AG09309 (cell line): ENCODE measurements around the gene FOXG1.

ENCODE experiments used
- DNase-seq: peaks from one replicate; pipeline ENCODE4 v3.0.0-alpha.2; 2010; ENCODE audit warnings: low read depth
- H3K4me3 ChIP-seq: 2 replicates; pipeline ENCODE4 v1.5.1; 2011; ENCODE audit warnings: mild to moderate bottlenecking, low read depth, low read length, moderate library complexity; ENCODE audit not compliant: control insufficient read depth
- CTCF ChIP-seq: IDR thresholded peaks from 2 replicates; pipeline ENCODE4 v1.5.1; 2011; ENCODE audit warnings: mild to moderate bottlenecking, low read depth, low read length, inconsistent platforms; ENCODE audit not compliant: insufficient read depth, control insufficient read depth; ENCODE audit errors: missing control alignments

FOXG1 gene

DNA sequence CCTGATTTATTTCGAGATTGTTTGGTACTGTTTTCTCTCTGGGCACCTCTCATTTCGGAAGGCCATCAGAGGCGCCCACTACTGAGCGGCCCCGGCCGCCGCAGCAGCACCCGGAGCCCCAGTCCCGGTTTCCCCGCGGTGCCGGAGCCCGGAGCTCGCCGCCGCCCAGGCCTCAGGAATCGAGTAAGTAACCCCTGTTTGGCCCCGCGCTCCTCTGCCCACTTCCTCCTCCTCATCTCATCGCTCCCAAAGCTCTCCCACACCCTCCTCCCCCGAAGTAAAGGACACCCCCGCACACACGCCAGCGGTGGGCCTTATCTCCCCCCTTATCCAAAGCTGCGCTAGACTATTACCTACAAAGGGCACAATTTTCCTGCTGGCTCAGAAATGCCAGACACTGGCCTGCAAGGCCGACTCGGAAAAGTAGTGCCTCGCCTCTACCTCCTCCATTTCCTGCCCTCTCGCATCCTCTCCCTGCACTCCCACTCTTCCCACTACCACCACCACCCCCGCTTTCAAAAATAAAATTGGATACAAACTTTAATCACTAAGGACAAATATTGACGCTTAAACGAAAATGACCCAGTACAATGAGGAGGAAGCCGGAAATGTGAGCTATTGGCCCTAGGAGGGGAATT is 637 bp upstream of the FOXG1 start:
- no peak for DNase-seq
- no peak overlapping the region for H3K4me3 ChIP-seq
- no peak for TF ChIP-seq CTCF

GRCh38 chr14:28767030-28767852 is 654 bp downstream of the FOXG1 start:
- no peak for TF ChIP-seq CTCF
- no peak for DNase-seq
- no peak overlapping the region; the same call in 1 of the 2 replicates for H3K4me3 ChIP-seq

- no peak for DNase-seq
- TF ChIP-seq CTCF: no peak
- no peak overlapping the region for H3K4me3 ChIP-seq
Measured at GRCh38 chr14:28767853-28768741, 1.5 kb downstream of the FOXG1 start.

GRCh38 chr14:28769276-28769880 is 2.8 kb downstream of the FOXG1 start:
- DNase-seq: no peak
- no peak overlapping the region for H3K4me3 ChIP-seq
- no peak for TF ChIP-seq CTCF

- no peak for TF ChIP-seq CTCF
- H3K4me3 ChIP-seq: no peak overlapping the region
- DNase-seq: no peak
Measured at GRCh38 chr14:28770061-28770460, 3.5 kb downstream of the FOXG1 start.

DNA sequence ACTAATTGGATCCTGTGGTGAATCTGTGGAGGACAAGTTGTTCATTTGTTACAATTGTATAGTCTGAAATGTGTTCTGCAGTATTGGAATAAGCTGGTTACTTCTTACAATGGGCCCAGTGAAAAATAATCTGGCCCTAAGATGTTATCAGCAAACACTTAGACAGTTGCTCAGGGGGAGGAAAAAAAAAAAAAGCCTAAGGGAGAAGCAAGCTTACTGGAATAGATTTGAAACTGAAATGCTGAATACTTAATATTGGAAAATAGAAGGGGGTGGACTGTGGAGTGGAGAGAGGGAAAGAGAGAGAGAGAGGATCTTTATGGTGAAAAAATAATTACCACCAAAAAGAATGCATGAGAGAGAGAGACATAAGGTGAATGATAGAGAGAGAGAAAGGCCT is 4.0 kb downstream of the FOXG1 start:
- TF ChIP-seq CTCF: no peak
- no peak for DNase-seq

More for the DNA sequence above, 4.0 kb downstream of the FOXG1 start:
- no peak overlapping the region for H3K4me3 ChIP-seq
